ENCODE results near the gene SLC6A20. TPM values are rescaled to one million over a fixed set of nuclear protein-coding genes. Genes with fewer than 3 reads are reported as not detected.

SLC6A20 gene
- total RNA-seq, 2 experiments from 2014 or later: not detected

DNA sequence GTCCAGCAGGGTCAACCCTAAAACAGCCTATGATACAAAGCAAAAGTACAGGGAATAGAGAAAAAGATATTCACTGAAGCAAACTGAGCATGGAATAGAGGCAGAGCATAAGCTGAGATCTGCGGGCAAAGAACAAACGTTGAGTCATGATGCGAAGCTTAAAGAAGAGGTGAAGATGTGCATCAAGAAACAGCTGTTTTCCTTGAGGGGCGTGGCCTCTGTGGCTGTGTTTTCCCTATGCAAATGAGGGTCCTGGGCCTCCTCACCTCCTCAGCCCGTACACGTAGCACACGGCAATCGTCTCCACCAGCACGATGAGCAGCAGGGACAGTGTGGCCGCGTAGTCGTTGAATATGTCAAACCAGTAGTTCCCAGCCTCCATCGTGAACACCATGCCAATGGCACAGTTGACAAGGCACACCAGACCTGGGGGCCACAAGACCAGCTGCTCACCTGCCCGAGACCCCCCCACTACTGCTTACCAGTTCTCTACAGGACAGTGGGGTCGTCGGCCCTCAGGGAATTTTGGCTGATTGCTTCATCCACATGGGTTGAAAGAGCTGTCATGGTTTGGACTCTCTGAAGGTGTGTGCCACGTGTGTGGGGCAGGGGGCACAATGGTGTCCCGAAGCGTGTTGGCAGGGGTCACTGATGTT lies 33.6 kb downstream of the SLC6A20 start:
- TF ChIP-seq, protein P1, sequence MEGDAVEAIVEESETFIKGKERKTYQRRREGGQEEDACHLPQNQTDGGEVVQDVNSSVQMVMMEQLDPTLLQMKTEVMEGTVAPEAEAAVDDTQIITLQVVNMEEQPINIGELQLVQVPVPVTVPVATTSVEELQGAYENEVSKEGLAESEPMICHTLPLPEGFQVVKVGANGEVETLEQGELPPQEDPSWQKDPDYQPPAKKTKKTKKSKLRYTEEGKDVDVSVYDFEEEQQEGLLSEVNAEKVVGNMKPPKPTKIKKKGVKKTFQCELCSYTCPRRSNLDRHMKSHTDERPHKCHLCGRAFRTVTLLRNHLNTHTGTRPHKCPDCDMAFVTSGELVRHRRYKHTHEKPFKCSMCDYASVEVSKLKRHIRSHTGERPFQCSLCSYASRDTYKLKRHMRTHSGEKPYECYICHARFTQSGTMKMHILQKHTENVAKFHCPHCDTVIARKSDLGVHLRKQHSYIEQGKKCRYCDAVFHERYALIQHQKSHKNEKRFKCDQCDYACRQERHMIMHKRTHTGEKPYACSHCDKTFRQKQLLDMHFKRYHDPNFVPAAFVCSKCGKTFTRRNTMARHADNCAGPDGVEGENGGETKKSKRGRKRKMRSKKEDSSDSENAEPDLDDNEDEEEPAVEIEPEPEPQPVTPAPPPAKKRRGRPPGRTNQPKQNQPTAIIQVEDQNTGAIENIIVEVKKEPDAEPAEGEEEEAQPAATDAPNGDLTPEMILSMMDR (IDR thresholded peaks at IDR 0.05): no peak
- ChIA-PET POLR2A (no interaction called here), CTCF (interaction anchor here (0.7 to 6.1 kb wide), 12 partner anchors 8 to 317 kb away, joined by 3 to 54 read pairs (median 6); no protein-coding TSS in a partner anchor)
- DNase-seq: no peak
- peaks cover 6% of the 10 kb centered on the region for H3K27me3 Mint-ChIP-seq
- intact Hi-C loops (cut with micrococcal nuclease): loop anchor here (5.0 kb wide), 1 partner anchor 80 kb away; the partner anchor contains the start of gene LZTFL1
- peaks cover 2% of the 10 kb centered on the region for H3K4me1 Mint-ChIP-seq (ENCODE audit: low read depth)
- H3K9me3 Mint-ChIP-seq: peaks cover 4% of the 10 kb centered on the region
- H3K4me3 Mint-ChIP-seq: no peak overlapping the region
- H3K36me3 Mint-ChIP-seq (ENCODE audit: low read depth): no peaks in the 10 kb centered on the region
- H3K27ac Mint-ChIP-seq: no peak overlapping the region
- ATAC-seq: no peak

DNA sequence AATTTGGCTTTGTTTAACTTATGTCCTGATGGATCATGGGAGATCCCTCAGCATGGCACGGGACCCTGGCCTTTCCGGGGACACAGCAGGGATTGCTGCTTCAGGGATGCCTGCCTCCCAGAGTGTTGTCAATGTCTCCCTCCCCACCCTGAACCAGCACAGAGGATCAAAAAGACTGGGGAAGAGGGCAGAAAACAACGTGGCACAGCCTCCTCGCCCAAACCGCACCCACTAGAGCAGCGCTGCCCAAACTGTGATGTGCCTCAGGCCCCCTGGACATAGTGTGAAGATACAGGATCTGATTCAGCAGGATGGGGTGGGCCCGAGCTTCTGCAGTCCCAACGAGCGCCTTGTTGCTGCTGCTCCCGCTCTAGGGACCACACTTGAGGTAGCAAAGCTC lies 34.5 kb downstream of the SLC6A20 start:
- Mint-ChIP-seq H3K27me3 (peaks cover 3% of the 10 kb centered on the region), H3K9me3 (no peaks in the 10 kb centered on the region), H3K4me1 (ENCODE audit: low read depth) (peaks cover 2% of the 10 kb centered on the region), H3K27ac (no peak overlapping the region), H3K36me3 (ENCODE audit: low read depth) (no peaks in the 10 kb centered on the region), H3K4me3 (no peak overlapping the region)
- ATAC-seq: no peak
- no peak for DNase-seq
- TF ChIP-seq, protein P1 (IDR thresholded peaks at IDR 0.05): no peak
- CTCF ChIA-PET: interaction anchor here (1.0 to 6.1 kb wide), 13 partner anchors 9 to 318 kb away, joined by 3 to 54 read pairs (median 6); no protein-coding TSS in a partner anchor
- intact Hi-C loops (cut with micrococcal nuclease): loop anchor here (2.0 to 5.0 kb wide), 3 partner anchors 80 to 317 kb away; partner anchors contain the start of gene LZTFL1
- POLR2A ChIA-PET: interaction anchor here (0.9 kb wide), 1 partner anchor 166 kb away, joined by 3 read pairs; no protein-coding TSS in a partner anchor

DNA sequence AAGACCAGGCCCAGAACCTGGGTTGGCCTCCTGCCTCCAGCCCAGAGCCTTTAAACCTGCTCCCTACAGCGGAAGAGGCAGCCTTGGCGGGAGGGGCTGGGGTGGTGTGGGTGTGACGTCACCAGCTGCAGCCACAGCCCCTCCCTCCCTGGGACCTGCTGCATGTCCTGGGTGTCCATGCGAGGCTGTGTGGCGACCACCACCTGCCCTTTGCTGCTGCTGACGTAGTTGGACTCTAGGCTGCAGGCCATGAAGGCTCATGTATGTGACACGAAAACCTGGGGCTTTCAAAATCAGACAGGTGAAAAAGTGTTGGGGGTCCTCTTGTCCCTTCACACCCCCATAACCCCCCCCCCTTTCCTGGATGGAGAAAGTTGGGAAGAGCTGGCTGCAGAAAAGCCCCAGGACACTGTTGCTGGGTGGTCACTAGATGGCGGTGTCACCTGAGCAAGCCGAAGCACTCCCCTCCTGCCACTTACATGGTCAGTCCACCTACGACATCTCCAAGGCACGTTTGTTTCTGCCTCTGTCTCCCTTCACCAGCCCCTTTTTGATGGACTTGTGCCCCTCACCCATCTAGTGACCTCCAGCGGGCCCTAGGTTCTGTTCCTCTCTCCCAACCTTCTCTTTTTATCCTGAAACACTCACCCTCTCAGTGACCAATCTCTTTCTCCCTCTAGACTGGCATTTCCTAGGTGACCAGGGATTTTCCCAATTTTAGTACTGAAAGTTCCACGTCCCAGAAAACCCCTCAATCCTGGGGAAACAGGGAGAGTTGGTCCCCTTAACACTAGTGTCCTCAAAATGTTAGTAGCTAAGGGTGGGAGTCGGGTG lies 35.2 kb downstream of the SLC6A20 start:
- Mint-ChIP-seq H3K4me1 (ENCODE audit: low read depth) (peaks cover 2% of the 10 kb centered on the region), H3K27me3 (peaks cover 3% of the 10 kb centered on the region), H3K27ac (no peak overlapping the region), H3K4me3 (no peak overlapping the region), H3K36me3 (ENCODE audit: low read depth) (no peaks in the 10 kb centered on the region), H3K9me3 (no peaks in the 10 kb centered on the region)
- intact Hi-C loops (cut with micrococcal nuclease): loop anchor here (2.0 to 5.0 kb wide), 3 partner anchors 81 to 318 kb away; partner anchors contain the start of gene LZTFL1
- peak; percentile 60 for DNase-seq
- ATAC-seq: peak; percentile 77
- ChIA-PET CTCF (interaction anchor here (0.6 to 6.1 kb wide), 19 partner anchors 9 to 318 kb away, joined by 3 to 54 read pairs (median 5); no protein-coding TSS in a partner anchor), POLR2A (interaction anchor here (0.9 kb wide), 1 partner anchor 166 kb away, joined by 3 read pairs; no protein-coding TSS in a partner anchor)
- TF ChIP-seq, protein P1 (IDR thresholded peaks at IDR 0.05): peak; percentile 77

DNA sequence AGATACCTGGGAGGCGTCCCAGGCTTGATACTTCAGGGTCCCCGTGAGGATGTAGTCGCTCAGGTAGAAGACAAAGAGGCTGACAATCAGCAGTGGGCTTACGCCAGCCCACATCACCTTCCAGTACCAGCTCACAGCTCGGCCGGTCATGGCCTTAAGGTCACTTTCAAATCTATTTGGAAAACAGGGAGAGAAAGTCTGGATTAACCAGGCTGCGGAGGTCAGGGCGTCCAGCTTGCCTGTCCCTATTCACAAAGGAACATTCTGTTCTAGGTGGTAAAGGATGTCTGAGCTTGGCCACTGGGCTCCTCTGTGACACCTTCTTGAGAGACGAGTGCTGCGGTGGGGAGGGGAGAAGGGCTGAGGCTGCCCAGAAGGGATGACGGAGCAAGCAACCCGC lies 36.5 kb downstream of the SLC6A20 start:
- ChIA-PET POLR2A (no interaction called here), CTCF (interaction anchor here (1.2 to 6.1 kb wide), 10 partner anchors 9 to 618 kb away, joined by 3 to 54 read pairs (median 8); no protein-coding TSS in a partner anchor)
- intact Hi-C loops (cut with micrococcal nuclease): loop anchor here (2.0 to 5.0 kb wide), 3 partner anchors 82 to 319 kb away; partner anchors contain the start of gene LZTFL1
- TF ChIP-seq, protein P1 (IDR thresholded peaks at IDR 0.05): no peak
- no peak for DNase-seq
- H3K27me3 Mint-ChIP-seq: peaks cover 3% of the 10 kb centered on the region
- H3K4me3 Mint-ChIP-seq: no peak overlapping the region
- H3K9me3 Mint-ChIP-seq: no peaks in the 10 kb centered on the region
- no peak overlapping the region for H3K27ac Mint-ChIP-seq
- H3K4me1 Mint-ChIP-seq (ENCODE audit: low read depth): peaks cover 2% of the 10 kb centered on the region
- no peak for ATAC-seq
- H3K36me3 Mint-ChIP-seq (ENCODE audit: low read depth): no peaks in the 10 kb centered on the region

Measured in activated CD8-positive, alpha-beta T cell treated with anti-CD3 and anti-CD28 coated beads for 36 hours (primary cell).